Measurements from ENCODE around the gene SLC22A12.

The SLC22A12 gene

GRCh38 chr11:64590763-64591221, at the start of gene SLC22A12:
Gene SLC22A12, plus strand, starts transcription at chr11:64591220. Its CDS starts 337 bp downstream, at chr11:64591557.
- no peaks in the 10 kb centered on the region for H3K36me3 ChIP-seq (ENCODE audit: insufficient read depth, low read length)

GRCh38 chr11:64542172-64543125, 48.6 kb upstream of the SLC22A12 start:
- Histone ChIP-seq H3K36me3 (ENCODE audit: insufficient read depth, low read length) (no peaks in the 10 kb centered on the region), H3K27me3 (ENCODE audit: insufficient read depth, low read length) (peaks cover 4% of the 10 kb centered on the region; the same call in 1 of the 2 replicates), H3K4me3 (ENCODE audit: low read depth, low read length) (no peak overlapping the region), H3K79me2 (ENCODE audit: control insufficient read depth, insufficient read depth, low read length, unreplicated experiment) (no peaks in the 10 kb centered on the region), H3K4me1 (ENCODE audit: control insufficient read depth, insufficient read depth, low read length, unreplicated experiment) (peaks cover 16% of the 10 kb centered on the region), H2AFZ (ENCODE audit: low read length, unreplicated experiment) (no peak overlapping the region), H3K27ac (ENCODE audit: low read depth, low read length) (no peak overlapping the region)

More at GRCh38 chr11:64590763-64591221, at the start of gene SLC22A12:
- no peaks in the 10 kb centered on the region for H3K4me1 ChIP-seq (ENCODE audit: control insufficient read depth, insufficient read depth, low read length, unreplicated experiment)
- no peak within 1 kb of the TSS for H3K4me3 ChIP-seq (ENCODE audit: low read depth, low read length)
- peaks cover 11% of the 10 kb centered on the region; the same call in 1 of the 2 replicates for H3K27me3 ChIP-seq (ENCODE audit: insufficient read depth, low read length)
- H2AFZ ChIP-seq (ENCODE audit: low read length, unreplicated experiment) = no peak within 1 kb of the TSS
- no peak within 1 kb of the TSS for H3K27ac ChIP-seq (ENCODE audit: low read depth, low read length)
- no peaks in the 10 kb centered on the region for H3K79me2 ChIP-seq (ENCODE audit: control insufficient read depth, insufficient read depth, low read length, unreplicated experiment)

- no peaks in the 10 kb centered on the region for H3K36me3 ChIP-seq (ENCODE audit: insufficient read depth, low read length)
- H3K4me1 ChIP-seq (ENCODE audit: control insufficient read depth, insufficient read depth, low read length, unreplicated experiment) = peaks cover 16% of the 10 kb centered on the region
- H3K4me3 ChIP-seq (ENCODE audit: low read depth, low read length) = no peak overlapping the region
- H3K27ac ChIP-seq (ENCODE audit: low read depth, low read length) = no peak overlapping the region
- no peaks in the 10 kb centered on the region for H3K79me2 ChIP-seq (ENCODE audit: control insufficient read depth, insufficient read depth, low read length, unreplicated experiment)
- peaks cover 4% of the 10 kb centered on the region; the same call in 1 of the 2 replicates for H3K27me3 ChIP-seq (ENCODE audit: insufficient read depth, low read length)
- no peak overlapping the region for H2AFZ ChIP-seq (ENCODE audit: low read length, unreplicated experiment)
Observed at GRCh38 chr11:64543818-64544217, 47.2 kb upstream of the SLC22A12 start.

GRCh38 chr11:64544616-64545296, 46.3 kb upstream of the SLC22A12 start:
- H3K27ac ChIP-seq (ENCODE audit: low read depth, low read length) = no peak overlapping the region
- no peaks in the 10 kb centered on the region for H3K79me2 ChIP-seq (ENCODE audit: control insufficient read depth, insufficient read depth, low read length, unreplicated experiment)
- peaks cover 16% of the 10 kb centered on the region for H3K4me1 ChIP-seq (ENCODE audit: control insufficient read depth, insufficient read depth, low read length, unreplicated experiment)
- no peak overlapping the region for H2AFZ ChIP-seq (ENCODE audit: low read length, unreplicated experiment)
- H3K36me3 ChIP-seq (ENCODE audit: insufficient read depth, low read length) = no peaks in the 10 kb centered on the region
- H3K4me3 ChIP-seq (ENCODE audit: low read depth, low read length) = no peak overlapping the region
- H3K27me3 ChIP-seq (ENCODE audit: insufficient read depth, low read length) = peaks cover 4% of the 10 kb centered on the region; the same call in 1 of the 2 replicates

DNA sequence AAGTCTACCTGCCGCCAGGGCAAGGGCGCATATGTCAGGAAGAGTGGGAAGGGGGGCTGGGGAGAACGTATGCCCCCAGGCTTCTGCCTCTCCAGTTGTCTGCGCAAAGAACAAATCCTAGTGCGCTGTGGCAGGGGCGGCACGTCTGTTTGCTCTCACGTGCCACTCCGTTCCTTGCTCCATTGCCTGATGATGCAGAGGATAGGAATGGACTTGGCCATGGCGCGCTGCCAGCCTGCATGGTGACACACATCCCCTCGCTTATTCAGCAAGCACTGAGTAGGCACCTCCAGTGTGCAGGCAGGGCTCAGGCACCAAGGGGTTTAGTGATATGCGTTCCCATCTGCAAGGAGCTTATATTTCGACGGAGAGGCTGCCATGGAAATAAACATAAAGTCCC, 45.4 kb upstream of the SLC22A12 start:
- Histone ChIP-seq H2AFZ (ENCODE audit: low read length, unreplicated experiment) (no peak overlapping the region), H3K27ac (ENCODE audit: low read depth, low read length) (no peak overlapping the region), H3K79me2 (ENCODE audit: control insufficient read depth, insufficient read depth, low read length, unreplicated experiment) (no peaks in the 10 kb centered on the region), H3K27me3 (ENCODE audit: insufficient read depth, low read length) (no peaks in the 10 kb centered on the region), H3K4me1 (ENCODE audit: control insufficient read depth, insufficient read depth, low read length, unreplicated experiment) (peaks cover 16% of the 10 kb centered on the region), H3K36me3 (ENCODE audit: insufficient read depth, low read length) (no peaks in the 10 kb centered on the region), H3K4me3 (ENCODE audit: low read depth, low read length) (no peak overlapping the region)

DNA sequence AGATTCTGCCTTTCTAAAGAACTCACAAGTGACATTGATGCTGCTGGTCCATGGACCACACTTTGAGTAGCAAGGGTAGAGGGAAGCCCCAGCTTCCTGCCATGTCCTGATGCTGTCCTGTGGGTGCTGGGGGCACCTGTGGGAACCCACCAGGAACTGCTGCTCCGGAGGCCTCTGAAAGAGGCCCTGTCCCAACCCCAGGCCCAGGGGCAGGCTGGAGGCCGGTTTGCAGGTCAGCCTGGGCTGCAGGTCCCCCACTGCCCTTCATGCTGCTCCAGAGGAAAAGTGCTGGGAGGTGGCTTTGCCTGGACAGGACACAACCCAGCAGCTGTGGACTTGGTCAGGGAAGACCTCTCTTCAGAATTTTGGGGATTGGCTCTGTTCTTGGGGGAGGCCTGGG, 44.8 kb upstream of the SLC22A12 start:
- no peak overlapping the region for H3K4me3 ChIP-seq (ENCODE audit: low read depth, low read length)
- no peaks in the 10 kb centered on the region for H3K79me2 ChIP-seq (ENCODE audit: control insufficient read depth, insufficient read depth, low read length, unreplicated experiment)
- peaks cover 16% of the 10 kb centered on the region for H3K4me1 ChIP-seq (ENCODE audit: control insufficient read depth, insufficient read depth, low read length, unreplicated experiment)
- no peak overlapping the region for H3K27ac ChIP-seq (ENCODE audit: low read depth, low read length)
- no peaks in the 10 kb centered on the region for H3K27me3 ChIP-seq (ENCODE audit: insufficient read depth, low read length)
- no peak overlapping the region for H2AFZ ChIP-seq (ENCODE audit: low read length, unreplicated experiment)
- no peaks in the 10 kb centered on the region for H3K36me3 ChIP-seq (ENCODE audit: insufficient read depth, low read length)

DNA sequence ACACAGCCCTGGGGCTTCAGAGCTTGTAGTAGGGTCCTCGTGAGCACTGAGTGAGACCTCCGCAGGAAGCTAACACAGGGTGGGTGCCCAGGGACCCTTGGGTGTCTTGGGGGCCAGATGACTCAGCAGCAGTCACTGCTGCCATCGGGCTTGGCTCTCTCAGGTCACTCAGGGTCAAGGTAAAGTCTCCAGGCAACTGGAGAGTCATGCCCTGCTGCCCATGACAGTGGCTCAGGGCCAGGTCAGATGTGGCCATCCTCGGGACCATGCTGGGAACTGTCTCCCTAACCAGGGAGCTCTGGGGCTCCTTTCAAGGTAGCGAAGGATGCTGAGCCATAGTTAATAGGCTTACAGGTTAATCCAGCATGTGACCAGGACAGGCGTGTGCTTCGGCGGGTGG, 44.4 kb upstream of the SLC22A12 start:
- H2AFZ ChIP-seq (ENCODE audit: low read length, unreplicated experiment) = no peak overlapping the region
- no peaks in the 10 kb centered on the region for H3K79me2 ChIP-seq (ENCODE audit: control insufficient read depth, insufficient read depth, low read length, unreplicated experiment)
- H3K27me3 ChIP-seq (ENCODE audit: insufficient read depth, low read length) = no peaks in the 10 kb centered on the region
- H3K27ac ChIP-seq (ENCODE audit: low read depth, low read length) = no peak overlapping the region
- no peaks in the 10 kb centered on the region for H3K36me3 ChIP-seq (ENCODE audit: insufficient read depth, low read length)
- no peak overlapping the region for H3K4me3 ChIP-seq (ENCODE audit: low read depth, low read length)
- peaks cover 16% of the 10 kb centered on the region for H3K4me1 ChIP-seq (ENCODE audit: control insufficient read depth, insufficient read depth, low read length, unreplicated experiment)

DNA sequence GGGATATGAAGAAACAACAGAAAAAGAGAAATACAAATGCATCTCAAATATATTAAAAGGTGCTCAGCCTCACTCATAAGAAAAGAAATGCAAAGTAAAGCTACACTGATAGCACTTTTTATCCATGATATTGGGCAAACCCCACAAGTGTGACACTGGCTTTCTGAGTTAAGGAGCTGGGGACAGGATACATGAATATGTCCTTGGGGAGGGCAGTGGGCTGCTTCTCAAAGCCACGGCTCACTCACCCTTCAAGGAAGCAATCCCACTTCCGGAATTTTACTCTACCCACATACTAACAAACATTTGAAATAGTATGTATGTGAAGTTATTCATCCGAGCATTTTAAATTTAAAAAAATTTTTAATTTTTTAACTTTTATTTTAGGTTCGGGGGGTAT, 41.1 kb upstream of the SLC22A12 start:
- Histone ChIP-seq H3K36me3 (ENCODE audit: insufficient read depth, low read length) (no peaks in the 10 kb centered on the region), H3K27me3 (ENCODE audit: insufficient read depth, low read length) (peaks cover 7% of the 10 kb centered on the region; the same call in 1 of the 2 replicates)

GRCh38 chr11:64553554-64554201, 37.3 kb upstream of the SLC22A12 start:
- Histone ChIP-seq H3K79me2 (ENCODE audit: control insufficient read depth, insufficient read depth, low read length, unreplicated experiment) (no peaks in the 10 kb centered on the region), H3K4me3 (ENCODE audit: low read depth, low read length) (no peak overlapping the region), H3K4me1 (ENCODE audit: control insufficient read depth, insufficient read depth, low read length, unreplicated experiment) (peaks cover 22% of the 10 kb centered on the region), H3K27me3 (ENCODE audit: insufficient read depth, low read length) (peaks cover 7% of the 10 kb centered on the region; the same call in 1 of the 2 replicates), H3K36me3 (ENCODE audit: insufficient read depth, low read length) (no peaks in the 10 kb centered on the region), H3K27ac (ENCODE audit: low read depth, low read length) (no peak overlapping the region), H2AFZ (ENCODE audit: low read length, unreplicated experiment) (peak overlapping the region; percentile 76)

More for the DNA sequence above, 41.1 kb upstream of the SLC22A12 start:
- Histone ChIP-seq H3K4me3 (ENCODE audit: low read depth, low read length) (no peak overlapping the region), H3K27ac (ENCODE audit: low read depth, low read length) (no peak overlapping the region), H3K4me1 (ENCODE audit: control insufficient read depth, insufficient read depth, low read length, unreplicated experiment) (peaks cover 31% of the 10 kb centered on the region), H3K79me2 (ENCODE audit: control insufficient read depth, insufficient read depth, low read length, unreplicated experiment) (no peaks in the 10 kb centered on the region), H2AFZ (ENCODE audit: low read length, unreplicated experiment) (no peak overlapping the region)

DNA sequence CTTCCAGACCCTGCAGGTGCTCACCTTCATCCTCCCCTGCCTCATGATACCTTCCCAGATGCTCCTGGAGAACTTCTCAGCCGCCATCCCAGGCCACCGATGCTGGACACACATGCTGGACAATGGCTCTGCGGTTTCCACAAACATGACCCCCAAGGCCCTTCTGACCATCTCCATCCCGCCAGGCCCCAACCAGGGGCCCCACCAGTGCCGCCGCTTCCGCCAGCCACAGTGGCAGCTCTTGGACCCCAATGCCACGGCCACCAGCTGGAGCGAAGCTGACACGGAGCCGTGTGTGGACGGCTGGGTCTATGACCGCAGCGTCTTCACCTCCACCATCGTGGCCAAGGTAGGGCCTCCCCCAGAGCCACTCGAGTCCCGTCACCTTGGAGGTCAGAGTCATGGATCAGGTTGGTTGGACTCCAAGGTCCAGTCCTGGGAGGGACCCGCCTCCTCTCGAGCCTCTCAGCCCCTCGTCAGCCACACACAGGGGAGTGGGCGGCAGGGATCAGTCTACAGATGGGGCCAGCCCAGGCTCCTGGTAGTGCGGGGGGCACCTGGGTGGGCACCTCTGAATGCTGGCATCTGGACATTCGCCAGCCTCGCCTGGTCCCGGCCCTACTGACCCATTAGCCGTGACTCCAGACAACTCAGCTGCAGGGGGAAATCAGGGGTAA, 34.8 kb upstream of the SLC22A12 start:
- Histone ChIP-seq H3K4me1 (ENCODE audit: control insufficient read depth, insufficient read depth, low read length, unreplicated experiment) (peaks cover 22% of the 10 kb centered on the region), H3K36me3 (ENCODE audit: insufficient read depth, low read length) (no peaks in the 10 kb centered on the region), H3K79me2 (ENCODE audit: control insufficient read depth, insufficient read depth, low read length, unreplicated experiment) (no peaks in the 10 kb centered on the region), H3K27me3 (ENCODE audit: insufficient read depth, low read length) (peaks cover 7% of the 10 kb centered on the region; the same call in 1 of the 2 replicates), H3K27ac (ENCODE audit: low read depth, low read length) (no peak overlapping the region), H3K4me3 (ENCODE audit: low read depth, low read length) (no peak overlapping the region), H2AFZ (ENCODE audit: low read length, unreplicated experiment) (no peak overlapping the region)

All from ACC112 (cell line).